IMR-90 (cell line): ENCODE measurements around the gene RAPGEF2. TPM values are rescaled to one million over a fixed set of nuclear protein-coding genes. Genes with fewer than 3 reads are reported as not detected.
A peak's percentile ranks its signal among the peaks of the same experiment; 100 is the strongest.

Experiments
- ATAC-seq: fragments of 200-7000 bp; cut with Tn5 transposase; 2 replicates; pipeline ENCODE4 v1.9.1; 2020; ENCODE audit warnings: low read depth, mild to moderate bottlenecking, moderate library complexity
- BruUV-seq: library from RNA; stranded (reverse); fragments of 400-500 nt; replicated peaks from 2 replicates; lab custom pipeline; 2021; lab: Mats Ljungman, UMichigan
- CTCF ChIA-PET: fragments of 300-600 bp; formaldehyde crosslinking; extraction: SDS; loops from one replicate; lab custom pipeline; 2021; ENCODE audit warnings: antibody characterized with exemption; lab: Yijun Ruan, JAX
- POLR2A ChIA-PET: fragments of 300-600 bp; sonication (Branson Sonifier 250); formaldehyde crosslinking; loops from one replicate; lab custom pipeline; 2022; ENCODE audit warnings: antibody characterized with exemption; ENCODE audit not compliant: unreplicated experiment; lab: Charles Lee
- DNase-seq: peaks from one replicate; pipeline ENCODE4 v3.0.0; 2013
- H2AFZ ChIP-seq: replicated peaks from 2 replicates; pipeline ENCODE3; 2013; ENCODE audit warnings: low read length, mild to moderate bottlenecking; ENCODE audit not compliant: poor library complexity
- H2AK5ac ChIP-seq: 2 replicates; pipeline ENCODE4 v1.6.1; 2013; ENCODE audit warnings: low read depth, low read length, inconsistent platforms
- H2AK9ac ChIP-seq: replicated peaks from 2 replicates; pipeline ENCODE3; 2013; ENCODE audit warnings: mild to moderate bottlenecking, low read depth, low read length, moderate library complexity; ENCODE audit not compliant: poor library complexity
- H2BK120ac ChIP-seq: 2 replicates; pipeline ENCODE4 v1.6.1; 2013; ENCODE audit warnings: low read depth, low read length, inconsistent platforms
- H2BK15ac ChIP-seq: 3 replicates; pipeline ENCODE4 v1.6.1; 2013; ENCODE audit warnings: low read depth, low read length, inconsistent platforms
- H2BK20ac ChIP-seq: 2 replicates; pipeline ENCODE4 v1.6.1; 2013; ENCODE audit warnings: low read depth, mild to moderate bottlenecking, inconsistent platforms, low read length, moderate library complexity
- H2BK5ac ChIP-seq: 2 replicates; pipeline ENCODE4 v1.6.1; 2013; ENCODE audit warnings: mild to moderate bottlenecking, low read depth, low read length, inconsistent platforms; ENCODE audit not compliant: poor library complexity, severe bottlenecking
- H3K14ac ChIP-seq: replicated peaks from 2 replicates; pipeline ENCODE4 v1.6.1; 2013; ENCODE audit warnings: low read depth, low read length, inconsistent platforms
- H3K18ac ChIP-seq: 2 replicates; pipeline ENCODE4 v1.6.1; 2013; ENCODE audit warnings: low read depth, low read length, control low read depth
- H3K23ac ChIP-seq: 2 replicates; pipeline ENCODE4 v1.6.1; 2013; ENCODE audit warnings: low read depth, low read length, inconsistent platforms
- H3K27ac ChIP-seq: 2 replicates; pipeline ENCODE4 v1.5.1; 2013; ENCODE audit warnings: mild to moderate bottlenecking, control low read depth, low read length; ENCODE audit not compliant: insufficient read depth
- H3K27me3 ChIP-seq: 2 replicates; pipeline ENCODE4 v1.6.1; 2013; ENCODE audit warnings: low read length; ENCODE audit not compliant: control insufficient read depth, insufficient read depth
- H3K36me3 ChIP-seq: 2 replicates; pipeline ENCODE4 v1.6.1; 2013; ENCODE audit warnings: low read length, mixed read lengths; ENCODE audit not compliant: control insufficient read depth, insufficient read depth
- H3K4ac ChIP-seq: 2 replicates; pipeline ENCODE4 v1.6.1; 2013; ENCODE audit warnings: low read depth, low read length, inconsistent platforms
- H3K4me1 ChIP-seq: 2 replicates; pipeline ENCODE4 v1.6.1; 2013; ENCODE audit warnings: low read length, mixed read lengths; ENCODE audit not compliant: control insufficient read depth, insufficient read depth
- H3K4me2 ChIP-seq: 2 replicates; pipeline ENCODE4 v1.6.1; 2013; ENCODE audit warnings: low read depth, mild to moderate bottlenecking, control low read depth, low read length, moderate library complexity
- H3K4me3 ChIP-seq: 2 replicates; pipeline ENCODE4 v1.5.1; 2013; ENCODE audit warnings: low read depth, mild to moderate bottlenecking, control low read depth, low read length, moderate library complexity; ENCODE audit not compliant: insufficient read depth
- H3K56ac ChIP-seq: 2 replicates; pipeline ENCODE4 v1.6.1; 2013; ENCODE audit warnings: low read length, inconsistent platforms; ENCODE audit not compliant: insufficient read depth; ENCODE audit errors: extremely low read depth
- H3K79me1 ChIP-seq, 2 experiments: 2 replicates each; pipeline ENCODE4 v1.6.1; 2013; ENCODE audit warnings: low read length in 2 of 2, inconsistent platforms in 1 of 2, low read depth in 1 of 2
- H3K9ac ChIP-seq: 2 replicates; pipeline ENCODE4 v1.6.1; 2013; ENCODE audit warnings: low read depth, low read length, control low read depth
- H3K9me1 ChIP-seq: 2 replicates; pipeline ENCODE4 v1.6.1; 2013; ENCODE audit warnings: low read length, inconsistent platforms; ENCODE audit not compliant: insufficient read depth
- H3K9me3 ChIP-seq: 2 replicates; pipeline ENCODE4 v1.6.1; 2013; ENCODE audit warnings: low read length; ENCODE audit not compliant: control insufficient read depth, insufficient read depth
- H4K20me1 ChIP-seq: 2 replicates; pipeline ENCODE4 v1.6.1; 2013; ENCODE audit warnings: low read length, inconsistent platforms; ENCODE audit not compliant: insufficient read depth
- H4K5ac ChIP-seq: 2 replicates; pipeline ENCODE4 v1.6.1; 2013; ENCODE audit warnings: mild to moderate bottlenecking, low read depth, low read length, control low read depth
- H4K8ac ChIP-seq, 2 experiments: 2 replicates each; pipeline ENCODE4 v1.6.1; 2013; ENCODE audit warnings: low read depth in 2 of 2, low read length in 2 of 2, control low read depth in 1 of 2, inconsistent platforms in 1 of 2
- H4K91ac ChIP-seq: 2 replicates; pipeline ENCODE4 v1.6.1; 2013; ENCODE audit warnings: low read depth, low read length, inconsistent platforms; ENCODE audit not compliant: insufficient read depth
- FOS ChIP-seq: fragments of 150-350 bp; IDR thresholded peaks from 2 replicates; pipeline ENCODE4 v1.6.1; 2016; ENCODE audit warnings: low read depth, low read length
- MAFK ChIP-seq: IDR thresholded peaks from 2 replicates; pipeline ENCODE4 v1.6.1; 2012; ENCODE audit warnings: low read depth, low read length, improper control_type of control experiment
- WGBS, 2 experiments: methylation state at CpG; one replicate each; pipeline versions ENCODE4 v1.1.5 to v1.1.7; 2013; ENCODE audit warnings: missing lambda C conversion rate in 2 of 2; ENCODE audit not compliant: insufficient read length in 1 of 2; ENCODE audit errors: extremely low coverage in 2 of 2; 5-methylcytosine and 5-hydroxymethylcytosine counted together
- dilution Hi-C: fragments of 300-500 bp; cut with HindIII; formaldehyde crosslinking; loops from one replicate; pipeline ENCODE4 v1.14.3; 2018; ENCODE audit warnings: low sequenced_read_pairs; ENCODE audit not compliant: unreplicated experiment
- in situ Hi-C: fragments of 300-500 bp; cut with MboI; formaldehyde crosslinking; loops from 3 replicates; pipeline ENCODE4 v1.14.3; 2019; ENCODE audit warnings: low sequenced_read_pairs, inconsistent platforms, mixed read lengths
- intact Hi-C: fragments of 100-400 bp; cut with micrococcal nuclease; formaldehyde crosslinking; loops from 2 replicates; pipeline ENCODE4 v1.10.0; 2022
- polyA plus RNA-seq, 3 experiments: library from polyadenylated mRNA; depleted of rRNA; stranded (reverse); fragments of >200 nt; gene quantifications; 2 replicates each; pipeline ENCODE4 v1.2.3, GENCODE V29; 2012; ENCODE audit warnings: low replicate concordance in 1 of 3
- total RNA-seq: library from RNA; depleted of rRNA; stranded (reverse); fragments of >200 nt; gene quantifications from 2 replicates; pipeline ENCODE4 v1.2.3, GENCODE V29; 2012

The RAPGEF2 gene
- total and polyA plus RNA-seq, 2 of the 4 experiments (the other 2 are of a cell fraction): 27.6 to 109 TPM

GRCh38 chr4:159258889-159259560, 156.1 kb downstream of the RAPGEF2 start:
- Histone ChIP-seq H2BK20ac (no peak overlapping the region), H3K4me3 (no peak overlapping the region), H3K4me2 (no peak overlapping the region), H2AFZ (no peak overlapping the region), H4K20me1 (no peaks in the 10 kb centered on the region), H3K9me3 (no peaks in the 10 kb centered on the region), H3K4me1 (peaks cover 5% of the 10 kb centered on the region; the same call in 1 of the 2 replicates), H3K9ac (no peak overlapping the region), H3K27me3 (no peaks in the 10 kb centered on the region), H3K56ac (no peak overlapping the region), H3K14ac (no peak overlapping the region), H2BK120ac (no peak overlapping the region), H4K8ac (no peak overlapping the region), H2BK15ac (no peak overlapping the region), H3K79me1 (peaks cover 30 to 53% of the 10 kb centered on the region in 2 experiments), H3K9me1 (no peaks in the 10 kb centered on the region), H2AK5ac (no peak overlapping the region), H3K27ac (no peak overlapping the region), H2BK5ac (no peak overlapping the region), H4K91ac (no peak overlapping the region), H3K36me3 (peaks cover 2% of the 10 kb centered on the region; the same call in 1 of the 2 replicates), H3K23ac (no peak overlapping the region), H4K5ac (no peak overlapping the region), H2AK9ac (no peak overlapping the region), H3K4ac (no peak overlapping the region), H3K18ac (no peak overlapping the region)
- dilution Hi-C loops (no loop called here), in situ Hi-C loops (no loop called here), intact Hi-C loops (no loop called here)
- ChIA-PET POLR2A (no interaction called here), CTCF (no interaction called here)
- WGBS, 2 experiments: no CpG with 5 or more reads among the region's 4 CpGs
- TF ChIP-seq MAFK (peak; percentile 54; the same call in 1 of the 2 replicates), FOS (no peak)
- ATAC-seq (no peak), DNase-seq (no peak)
- BruUV-seq: no TSS peak
